Natural killer cell (primary cell): ENCODE measurements around the gene TMEM138. TPM values are rescaled to one million over a fixed set of nuclear protein-coding genes. Genes with fewer than 3 reads are reported as not detected.

Source experiments
- ATAC-seq, 3 donors: fragments of 150-1000 bp in 2 of 3; fragments of 200-7000 bp in 1 of 3; cut with Tn5 transposase; 1 replicate in 1 of 3; 2 replicates in 2 of 3; pipeline ENCODE4 v1.10.0; 2021; ENCODE audit warnings: mild to moderate bottlenecking in 2 of 3, moderate library complexity in 2 of 3
- DNase-seq, 2 donors: peaks; one replicate each; pipeline versions ENCODE4 v3.0.0 to v3.0.0-alpha.2; 2013 to 2021; ENCODE audit warnings: mixed read lengths in 1 of 2
- H3K27ac ChIP-seq: one replicate; pipeline ENCODE4 v1.5.1; 2013; ENCODE audit warnings: mild to moderate bottlenecking, low read length
- H3K27me3 ChIP-seq: one replicate; pipeline ENCODE4 v1.6.1; 2013; ENCODE audit warnings: low read length; ENCODE audit not compliant: control insufficient read depth, insufficient read depth
- H3K36me3 ChIP-seq: one replicate; pipeline ENCODE4 v1.6.1; 2013; ENCODE audit warnings: low read length; ENCODE audit not compliant: control insufficient read depth, insufficient read depth
- H3K4me1 ChIP-seq: one replicate; pipeline ENCODE4 v1.6.1; 2013; ENCODE audit warnings: low read length; ENCODE audit not compliant: control insufficient read depth, insufficient read depth
- H3K4me3 ChIP-seq: one replicate; pipeline ENCODE4 v1.5.1; 2013; ENCODE audit warnings: low read length
- H3K9me3 ChIP-seq: one replicate; pipeline ENCODE4 v1.6.1; 2013; ENCODE audit warnings: low read length; ENCODE audit not compliant: control insufficient read depth, insufficient read depth
- H3K27ac Mint-ChIP-seq, 2 donors: one replicate each; pipeline ENCODE4 v1.8.0; 2022; ENCODE audit warnings: mild to moderate bottlenecking in 2 of 2, mixed read lengths in 2 of 2, moderate library complexity in 1 of 2
- H3K27me3 Mint-ChIP-seq, 2 donors: one replicate each; pipeline ENCODE4 v1.8.0; 2022; ENCODE audit warnings: low read depth in 2 of 2, mixed read lengths in 2 of 2
- H3K36me3 Mint-ChIP-seq: one replicate; pipeline ENCODE4 v1.8.0; 2022; ENCODE audit warnings: mixed read lengths
- H3K4me1 Mint-ChIP-seq, 2 donors: one replicate each; pipeline ENCODE4 v1.8.0; 2022; ENCODE audit warnings: mixed read lengths in 2 of 2
- H3K4me3 Mint-ChIP-seq: one replicate; pipeline ENCODE4 v1.8.0; 2022; ENCODE audit warnings: mild to moderate bottlenecking, moderate library complexity, mixed read lengths
- H3K9me3 Mint-ChIP-seq, 2 donors: one replicate each; pipeline ENCODE4 v1.8.0; 2022; ENCODE audit warnings: mixed read lengths in 2 of 2
- CTCF ChIP-seq: fragments of 200-600 bp; IDR thresholded peaks from one replicate; pipeline ENCODE4 v1.8.0; 2022; ENCODE audit warnings: antibody characterized with exemption
- whole genome bisulfite sequencing: methylation state at CpG from one replicate; pipeline ENCODE4 v1.1.7; 2013; ENCODE audit warnings: missing lambda C conversion rate; ENCODE audit not compliant: insufficient coverage; 5-methylcytosine and 5-hydroxymethylcytosine counted together
- intact Hi-C: fragments of 100-400 bp; cut with micrococcal nuclease; formaldehyde crosslinking; loops from one replicate; pipeline ENCODE4 v1.14.2; 2022
- total RNA-seq, 4 donors: library from RNA; stranded (reverse); fragments of 120-200 nt in 1 of 4; gene quantifications; one replicate each; pipeline versions ENCODE4 v1.2.3 to v1.2.4, GENCODE V29; 2013 to 2022

TMEM138 gene
- total RNA-seq = 10 to 100 TPM; 63.8 to 75.9 (median 66.5) TPM
- total RNA-seq (2013) = 39.5 TPM

DNA sequence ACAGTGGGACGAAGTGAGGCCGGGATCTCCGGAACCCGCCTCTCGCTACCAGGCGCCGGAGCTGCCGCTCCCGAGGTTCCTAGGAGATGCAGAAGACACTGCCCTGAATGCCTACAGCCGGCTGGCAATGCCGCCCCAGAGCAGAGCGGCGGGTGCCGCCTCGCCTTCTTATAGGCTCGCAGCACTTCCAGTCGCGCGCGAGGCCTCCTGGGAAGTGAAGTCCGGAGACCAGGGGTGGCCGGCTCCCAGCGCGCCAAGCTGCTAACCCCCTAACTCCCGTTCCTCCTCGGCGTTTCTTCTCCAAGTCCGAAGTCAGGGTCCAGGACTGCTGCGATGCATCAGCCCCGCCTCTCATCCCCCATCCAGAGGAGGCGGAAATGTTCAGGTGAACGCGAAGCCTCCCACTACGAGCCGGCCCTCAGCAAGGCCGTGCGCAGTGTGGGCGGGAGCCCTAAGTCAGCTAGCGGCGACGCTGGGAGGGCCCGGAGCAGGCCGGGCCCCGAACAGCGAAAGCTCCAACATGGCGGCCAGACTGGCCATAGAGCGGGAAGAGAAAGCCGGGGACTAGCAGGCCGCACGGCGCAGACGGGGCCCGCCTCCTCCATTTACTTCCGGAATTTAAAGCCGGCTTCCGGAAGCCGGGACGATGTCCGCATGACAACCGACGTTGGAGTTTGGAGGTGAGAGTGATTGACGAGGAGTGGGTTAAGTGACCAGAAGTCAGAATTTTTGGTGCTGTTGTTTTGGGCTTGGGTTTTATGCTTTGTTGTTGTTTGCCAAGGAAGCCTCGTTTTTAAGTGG is at the start of gene TMEM138, which contains the start of gene CYB561A3:
TSS of gene TMEM138 (plus strand) at position 634 of the 801 bp plus-strand sequence. CDS start 2,017 bp downstream, outside the sequence.
TSS of gene CYB561A3 (minus strand) at position 142 of the 801 bp plus-strand sequence. CDS start 5,169 bp downstream, outside the sequence.
- H3K9me3 Mint-ChIP-seq = no peaks in the 10 kb centered on the region
- DNase-seq = peak; percentile 80 to 91
- no peak for TF ChIP-seq CTCF

DNA sequence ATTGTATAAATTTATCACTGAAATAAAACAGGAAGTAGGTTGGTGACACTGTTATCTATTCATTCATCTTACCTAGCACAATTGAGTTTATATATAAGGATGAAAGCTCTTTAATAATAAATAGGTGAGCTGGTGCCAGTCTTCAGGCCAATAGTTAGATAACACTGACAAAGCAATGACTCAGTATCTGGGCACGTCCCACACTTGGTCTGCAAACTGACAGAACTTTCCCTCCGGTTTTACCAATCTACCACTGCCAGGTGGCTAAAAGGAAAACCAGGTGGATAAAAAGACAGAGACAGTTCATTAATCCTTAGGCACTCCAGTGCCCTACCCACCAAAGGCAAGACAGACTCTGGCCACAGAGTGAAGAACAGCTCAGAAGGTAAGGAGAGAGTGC is 46.9 kb upstream of the TMEM138 start:
- no peaks in the 10 kb centered on the region for H3K4me1 Mint-ChIP-seq
- Histone ChIP-seq H3K36me3 (peaks cover 85% of the 10 kb centered on the region), H3K27me3 (no peaks in the 10 kb centered on the region), H3K4me1 (no peaks in the 10 kb centered on the region), H3K4me3 (no peak overlapping the region), H3K9me3 (no peaks in the 10 kb centered on the region), H3K27ac (no peak overlapping the region)
- peaks cover 17% of the 10 kb centered on the region for H3K36me3 Mint-ChIP-seq
- 96% methylated on average over 2 of the region's 2 CpGs for whole genome bisulfite sequencing
- intact Hi-C loops = no loop called here
- H3K27ac Mint-ChIP-seq = no peak overlapping the region
- DNase-seq (no peak), ATAC-seq (no peak)
- no peaks in the 10 kb centered on the region for H3K9me3 Mint-ChIP-seq
- H3K4me3 Mint-ChIP-seq = no peak overlapping the region
- TF ChIP-seq CTCF = no peak
- H3K27me3 Mint-ChIP-seq = no peaks in the 10 kb centered on the region

More for the DNA sequence above, at the start of gene TMEM138, which contains the start of gene CYB561A3:
- under 1% methylated on average over 63 of the region's 63 CpGs for WGBS
- Histone ChIP-seq H3K27me3 (no peaks in the 10 kb centered on the region), H3K4me3 (peak within 1 kb of the TSS; percentile 90), H3K36me3 (peaks cover 22% of the 10 kb centered on the region), H3K9me3 (no peaks in the 10 kb centered on the region), H3K27ac (peak within 1 kb of the TSS; percentile 96), H3K4me1 (peaks cover 42% of the 10 kb centered on the region)
- peak; percentile 92 to 99 (median 93) for ATAC-seq
- Mint-ChIP-seq H3K36me3 (no peaks in the 10 kb centered on the region), H3K27ac (peak within 1 kb of the TSS; percentile 94 to 98), H3K27me3 (no peaks in the 10 kb centered on the region), H3K4me3 (peak within 1 kb of the TSS; percentile 99), H3K4me1 (peaks cover 21 to 26% of the 10 kb centered on the region in 2 donors)
- intact Hi-C loops = loop anchor here (1.0 to 2.0 kb wide), 4 partner anchors 29 to 201 kb away; partner anchors contain the start of genes DDB1, SDHAF2, TKFC and TMEM216

DNA sequence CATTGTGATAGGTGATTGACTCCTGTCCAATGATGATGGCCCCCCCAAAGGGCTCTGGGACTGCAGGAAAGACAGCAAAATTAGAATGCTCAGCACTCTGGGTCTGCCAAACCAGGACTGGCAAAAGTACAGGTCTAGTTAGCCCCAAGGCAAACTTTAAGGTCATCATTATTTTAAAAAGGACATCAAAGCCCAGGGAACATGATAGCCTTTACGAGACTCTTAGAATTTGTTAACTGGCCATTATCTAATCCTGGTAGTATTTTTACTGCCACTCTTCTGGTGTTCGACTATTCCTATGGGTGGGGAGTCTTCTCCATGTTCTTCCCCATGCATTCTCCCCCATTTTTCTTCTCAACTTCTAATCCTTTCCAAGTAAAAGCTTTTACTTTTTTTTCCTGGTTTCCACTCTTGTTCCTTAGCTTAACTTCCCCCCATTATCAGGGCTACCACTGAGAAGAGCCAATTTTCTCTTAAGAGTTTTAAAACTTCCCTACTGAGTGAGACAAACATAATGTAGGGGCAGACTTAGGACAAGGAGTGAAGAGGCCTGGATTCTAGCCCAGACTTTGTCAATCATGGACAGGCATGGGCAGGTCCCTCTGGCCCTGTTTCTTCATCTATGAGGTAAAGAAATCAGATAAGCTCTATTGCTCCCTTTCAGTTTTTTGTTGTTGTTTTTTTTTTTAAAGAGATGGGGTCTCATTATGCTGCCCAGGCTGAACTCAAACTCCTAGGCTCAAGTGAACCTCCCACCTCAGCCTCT is 36.3 kb upstream of the TMEM138 start:
- no peak overlapping the region for H3K4me3 ChIP-seq
- no peak for DNase-seq
- no peaks in the 10 kb centered on the region for H3K9me3 ChIP-seq
- Mint-ChIP-seq H3K27ac (peak overlapping the region in 1 of 2 donors; percentile 32), H3K4me1 (peaks cover 15 to 16% of the 10 kb centered on the region in 2 donors), H3K4me3 (no peak overlapping the region), H3K9me3 (no peaks in the 10 kb centered on the region), H3K27me3 (no peaks in the 10 kb centered on the region), H3K36me3 (peaks cover 45% of the 10 kb centered on the region)
- no peaks in the 10 kb centered on the region for H3K27me3 ChIP-seq
- TF ChIP-seq CTCF = no peak
- intact Hi-C loops = no loop called here
- no peaks in the 10 kb centered on the region for H3K4me1 ChIP-seq
- H3K36me3 ChIP-seq = peaks cover 84% of the 10 kb centered on the region
- H3K27ac ChIP-seq = no peak overlapping the region
- WGBS = 100% methylated on average over 1 of the region's 2 CpGs
- no peak for ATAC-seq
